ENCODE measurements around the gene HMHB1.

DNA sequence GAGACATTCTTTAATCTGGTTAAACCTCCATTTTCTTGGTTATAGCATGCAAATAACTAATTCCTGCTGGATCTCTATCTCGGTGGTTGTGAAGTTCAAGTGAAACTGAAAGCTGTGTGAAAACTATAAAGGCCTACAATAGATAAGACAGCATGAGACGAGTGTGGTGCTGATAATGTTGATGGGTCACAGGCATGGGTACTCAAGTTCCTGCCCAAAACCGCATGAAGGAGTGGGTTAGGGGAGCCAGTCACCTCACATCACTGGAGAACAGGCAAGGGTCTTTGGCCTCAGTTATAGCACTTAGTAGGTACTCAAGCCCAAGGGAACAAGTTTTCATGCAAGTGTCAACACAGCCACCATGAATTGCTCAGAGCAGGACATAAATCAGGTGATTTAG, 16.7 kb downstream of the HMHB1 start:
- TF ChIP-seq, protein P1, sequence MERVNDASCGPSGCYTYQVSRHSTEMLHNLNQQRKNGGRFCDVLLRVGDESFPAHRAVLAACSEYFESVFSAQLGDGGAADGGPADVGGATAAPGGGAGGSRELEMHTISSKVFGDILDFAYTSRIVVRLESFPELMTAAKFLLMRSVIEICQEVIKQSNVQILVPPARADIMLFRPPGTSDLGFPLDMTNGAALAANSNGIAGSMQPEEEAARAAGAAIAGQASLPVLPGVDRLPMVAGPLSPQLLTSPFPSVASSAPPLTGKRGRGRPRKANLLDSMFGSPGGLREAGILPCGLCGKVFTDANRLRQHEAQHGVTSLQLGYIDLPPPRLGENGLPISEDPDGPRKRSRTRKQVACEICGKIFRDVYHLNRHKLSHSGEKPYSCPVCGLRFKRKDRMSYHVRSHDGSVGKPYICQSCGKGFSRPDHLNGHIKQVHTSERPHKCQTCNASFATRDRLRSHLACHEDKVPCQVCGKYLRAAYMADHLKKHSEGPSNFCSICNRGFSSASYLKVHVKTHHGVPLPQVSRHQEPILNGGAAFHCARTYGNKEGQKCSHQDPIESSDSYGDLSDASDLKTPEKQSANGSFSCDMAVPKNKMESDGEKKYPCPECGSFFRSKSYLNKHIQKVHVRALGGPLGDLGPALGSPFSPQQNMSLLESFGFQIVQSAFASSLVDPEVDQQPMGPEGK (CRISPR knock-in tag; IDR thresholded peaks at IDR 0.05; ENCODE audit: borderline replicate concordance): no peak
- TF ChIP-seq ZNF565 (CRISPR knock-in tag; conservative IDR thresholded peaks at IDR 0.05; ENCODE audit: low read depth): no peak
- TF ChIP-seq ARNTL (CRISPR knock-in tag; IDR thresholded peaks at IDR 0.05; ENCODE audit: borderline replicate concordance, low read depth): no peak
